Astrocyte (in vitro differentiated cells and primary cell): ENCODE data around the gene DAPP1. TPM values are rescaled to one million over a fixed set of nuclear protein-coding genes. Genes with fewer than 3 reads are reported as not detected.

Source experiments
- DNase-seq: peaks from one replicate; pipeline ENCODE4 v3.0.0-alpha.2; 2010; ENCODE audit warnings: low read depth
- FAIRE-seq: peaks from 2 replicates; lab custom pipeline; 2011; peaks lifted over from hg19 to GRCh38; lab: Jason Lieb, UNC
- H2AFZ ChIP-seq: 2 replicates; pipeline ENCODE4 v1.6.0; 2012; ENCODE audit warnings: low read depth, low read length, inconsistent platforms
- H3K27ac ChIP-seq: 2 replicates; pipeline ENCODE4 v1.5.1; 2011; ENCODE audit warnings: low read depth, low read length, inconsistent platforms
- H3K27me3 ChIP-seq: 2 replicates; pipeline ENCODE4 v1.6.0; 2011; ENCODE audit warnings: low read length, inconsistent platforms; ENCODE audit not compliant: insufficient read depth
- H3K36me3 ChIP-seq: 2 replicates; pipeline ENCODE4 v1.5.1; 2011; ENCODE audit warnings: low read length, inconsistent platforms; ENCODE audit not compliant: insufficient read depth
- H3K4me1 ChIP-seq: 2 replicates; pipeline ENCODE4 v1.5.1; 2011; ENCODE audit warnings: low read length, inconsistent platforms; ENCODE audit not compliant: insufficient read depth
- H3K4me2 ChIP-seq: 2 replicates; pipeline ENCODE4 v1.6.0; 2012; ENCODE audit warnings: low read length, inconsistent platforms
- H3K4me3 ChIP-seq: 2 replicates; pipeline ENCODE4 v1.5.1; 2011; ENCODE audit warnings: low read depth, mild to moderate bottlenecking, low read length, inconsistent platforms; ENCODE audit not compliant: insufficient read depth
- H3K79me2 ChIP-seq: 2 replicates; pipeline ENCODE4 v1.6.0; 2012; ENCODE audit warnings: mild to moderate bottlenecking, low read length, inconsistent platforms; ENCODE audit not compliant: insufficient read depth
- H3K9ac ChIP-seq: 2 replicates; pipeline ENCODE4 v1.6.0; 2012; ENCODE audit warnings: mild to moderate bottlenecking, low read length, inconsistent platforms
- H3K9me3 ChIP-seq: 2 replicates; pipeline ENCODE4 v1.5.1; 2012; ENCODE audit warnings: low read depth, mild to moderate bottlenecking, low read length, inconsistent platforms; ENCODE audit not compliant: insufficient read depth
- H4K20me1 ChIP-seq: 2 replicates; pipeline ENCODE4 v1.6.0; 2012; ENCODE audit warnings: low read length, inconsistent platforms; ENCODE audit not compliant: insufficient read depth
- H3K27ac Mint-ChIP-seq: one replicate; pipeline ENCODE4 v1.8.0; 2021; ENCODE audit warnings: mild to moderate bottlenecking, mixed read lengths; ENCODE audit not compliant: unreplicated experiment
- H3K27me3 Mint-ChIP-seq: one replicate; pipeline ENCODE4 v1.8.0; 2021; ENCODE audit warnings: low read depth, mixed read lengths; ENCODE audit not compliant: unreplicated experiment
- H3K36me3 Mint-ChIP-seq: one replicate; pipeline ENCODE4 v1.8.0; 2021; ENCODE audit warnings: low read depth, mixed read lengths; ENCODE audit not compliant: unreplicated experiment
- H3K4me1 Mint-ChIP-seq: one replicate; pipeline ENCODE4 v1.8.0; 2021; ENCODE audit warnings: low read depth, mixed read lengths; ENCODE audit not compliant: unreplicated experiment
- H3K4me3 Mint-ChIP-seq: one replicate; pipeline ENCODE4 v1.8.0; 2021; ENCODE audit warnings: mild to moderate bottlenecking, moderate library complexity, mixed read lengths; ENCODE audit not compliant: unreplicated experiment
- H3K9me3 Mint-ChIP-seq: one replicate; pipeline ENCODE4 v1.8.0; 2021; ENCODE audit warnings: mild to moderate bottlenecking, mixed read lengths; ENCODE audit not compliant: unreplicated experiment
- CTCF ChIP-seq: IDR thresholded peaks from 2 replicates; pipeline ENCODE4 v1.5.1; 2011; ENCODE audit warnings: low read depth, mild to moderate bottlenecking, inconsistent platforms, low read length, moderate library complexity; ENCODE audit not compliant: insufficient read depth
- EZH2 ChIP-seq: IDR thresholded peaks from 2 replicates; pipeline ENCODE4 v1.6.1; 2012; ENCODE audit warnings: mild to moderate bottlenecking, low read length, inconsistent platforms; ENCODE audit not compliant: insufficient read depth
- total RNA-seq: library from RNA; stranded (reverse); gene quantifications from 2 replicates; pipeline ENCODE4 v1.2.1, GENCODE V29; 2021

DAPP1 gene
- total RNA-seq, 1 donor from 2014 or later: 0.59 TPM

GRCh38 chr4:99886146-99886545 lies 69.5 kb downstream of the DAPP1 start:
- Histone ChIP-seq H3K79me2 (peaks cover 34% of the 10 kb centered on the region), H3K27me3 (no peaks in the 10 kb centered on the region), H4K20me1 (no peaks in the 10 kb centered on the region), H3K36me3 (peaks cover 16% of the 10 kb centered on the region), H2AFZ (no peak overlapping the region), H3K9me3 (no peaks in the 10 kb centered on the region), H3K4me3 (no peak overlapping the region), H3K27ac (peak overlapping the region; percentile 34), H3K4me1 (peaks cover 4% of the 10 kb centered on the region), H3K4me2 (peak overlapping the region; percentile 66), H3K9ac (no peak overlapping the region)
- TF ChIP-seq CTCF (no peak), EZH2 (no peak)
- DNase-seq: peak; percentile 68
- H3K27me3 Mint-ChIP-seq: no peaks in the 10 kb centered on the region
- no peaks in the 10 kb centered on the region for H3K9me3 Mint-ChIP-seq
- FAIRE-seq: peak; percentile 17
- no peak overlapping the region for H3K4me3 Mint-ChIP-seq
- no peak overlapping the region for H3K27ac Mint-ChIP-seq
- H3K36me3 Mint-ChIP-seq: no peaks in the 10 kb centered on the region
- H3K4me1 Mint-ChIP-seq: peaks cover 11% of the 10 kb centered on the region

GRCh38 chr4:99887837-99888236 lies 71.2 kb downstream of the DAPP1 start:
- FAIRE-seq: peak; percentile 43
- H3K9ac ChIP-seq: no peak overlapping the region
- H3K4me1 ChIP-seq: peaks cover 4% of the 10 kb centered on the region
- H3K9me3 ChIP-seq: no peaks in the 10 kb centered on the region
- no peak overlapping the region for H3K4me3 Mint-ChIP-seq
- no peaks in the 10 kb centered on the region for H3K27me3 Mint-ChIP-seq
- H3K4me1 Mint-ChIP-seq: peaks cover 17% of the 10 kb centered on the region
- no peaks in the 10 kb centered on the region for H3K9me3 Mint-ChIP-seq
- no peaks in the 10 kb centered on the region for H3K27me3 ChIP-seq
- H3K36me3 Mint-ChIP-seq: no peaks in the 10 kb centered on the region
- no peak overlapping the region for H3K27ac ChIP-seq
- peak; percentile 10 for DNase-seq
- H4K20me1 ChIP-seq: no peaks in the 10 kb centered on the region
- TF ChIP-seq CTCF: no peak
- no peak for TF ChIP-seq EZH2
- peaks cover 51% of the 10 kb centered on the region for H3K79me2 ChIP-seq
- H3K4me2 ChIP-seq: no peak overlapping the region
- peaks cover 15% of the 10 kb centered on the region for H3K36me3 ChIP-seq
- H3K27ac Mint-ChIP-seq: peak overlapping the region; percentile 42
- H3K4me3 ChIP-seq: no peak overlapping the region
- no peak overlapping the region for H2AFZ ChIP-seq

- Histone ChIP-seq H4K20me1 (no peaks in the 10 kb centered on the region), H3K9me3 (no peaks in the 10 kb centered on the region), H3K27ac (no peak overlapping the region), H2AFZ (no peak overlapping the region), H3K9ac (no peak overlapping the region), H3K4me2 (no peak overlapping the region), H3K4me3 (no peak overlapping the region), H3K27me3 (no peaks in the 10 kb centered on the region), H3K79me2 (peaks cover 65% of the 10 kb centered on the region), H3K36me3 (peaks cover 8% of the 10 kb centered on the region), H3K4me1 (peaks cover 5% of the 10 kb centered on the region)
- Mint-ChIP-seq H3K36me3 (no peaks in the 10 kb centered on the region), H3K9me3 (no peaks in the 10 kb centered on the region), H3K4me3 (peak overlapping the region; percentile 58), H3K27me3 (no peaks in the 10 kb centered on the region), H3K27ac (no peak overlapping the region), H3K4me1 (peaks cover 21% of the 10 kb centered on the region)
- FAIRE-seq (no peak), DNase-seq (no peak)
- TF ChIP-seq EZH2: no peak
- no peak for TF ChIP-seq CTCF
Observed at GRCh38 chr4:99891351-99891750, 74.7 kb downstream of the DAPP1 start.
